ENCODE results near the gene GPR158. TPM values are rescaled to one million over a fixed set of nuclear protein-coding genes. Genes with fewer than 3 reads are reported as not detected.
A peak's percentile ranks its signal among the peaks of the same experiment; 100 is the strongest.
"Not testable (repeated sequence)": the region's sequence is repeated elsewhere in the genome, so short reads cannot be mapped to it uniquely, and the experiment has no call there.

Gene GPR158
- total and polyA plus RNA-seq, 2 donors (not counting 1 experiment from before 2014, with no cell fraction given), result 0.33 TPM; not detected in 1

DNA sequence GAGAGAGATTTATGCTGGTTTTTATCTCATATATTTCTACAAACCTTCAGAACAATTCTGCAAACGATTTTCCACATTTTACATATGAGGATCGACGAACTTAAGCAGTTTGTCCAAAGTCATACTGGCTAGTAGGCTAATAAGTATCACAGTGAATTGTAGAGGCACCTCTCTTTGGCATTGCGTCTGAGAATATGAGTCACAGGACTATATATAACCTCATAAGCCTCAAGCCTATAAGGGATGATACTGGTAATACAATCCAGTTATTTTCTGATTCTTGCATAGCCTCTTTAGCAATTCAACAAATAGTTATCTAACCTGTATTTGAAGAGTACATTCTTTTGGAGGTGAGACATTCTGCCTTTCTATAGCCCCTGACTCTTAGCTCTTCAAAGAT is 129.8 kb downstream of the GPR158 start:
- no peaks in the 10 kb centered on the region for H3K79me2 ChIP-seq (ENCODE audit: control insufficient read depth, insufficient read depth, low read length)
- no peaks in the 10 kb centered on the region for H3K9me3 ChIP-seq (ENCODE audit: control insufficient read depth, insufficient read depth, low read depth, low read length)
- no peaks in the 10 kb centered on the region for H3K27me3 ChIP-seq (ENCODE audit: control insufficient read depth, insufficient read depth, low read length)
- no peaks in the 10 kb centered on the region for H3K4me1 ChIP-seq (ENCODE audit: control insufficient read depth, extremely low read depth, insufficient read depth, low read length)
- DNase-seq (ENCODE audit: low read depth in 2 of 2), result peak in 1 of 2 donors; percentile 18
- H3K36me3 ChIP-seq (ENCODE audit: control insufficient read depth, insufficient read depth, low read length), result no peaks in the 10 kb centered on the region
- H2AFZ ChIP-seq (ENCODE audit: low read length), result no peak overlapping the region
- H3K4me3 ChIP-seq (replicated peaks in 1 of 4; ENCODE audit: control extremely low read depth in 1 of 4, insufficient read depth in 1 of 4, low read depth in 3 of 4, low read length in 4 of 4), result no peak overlapping the region
- H3K4me2 ChIP-seq (ENCODE audit: extremely low read depth, insufficient read depth, low read length), result no peak overlapping the region
- H3K27ac ChIP-seq (ENCODE audit: insufficient read depth, low read length), result no peak overlapping the region
- H4K20me1 ChIP-seq (ENCODE audit: control insufficient read depth, extremely low read depth, insufficient read depth, low read length), result no peaks in the 10 kb centered on the region
- H3K9ac ChIP-seq (ENCODE audit: insufficient read depth, low read length), result no peak overlapping the region
- no peak for TF ChIP-seq EZH2 (IDR thresholded peaks at IDR 0.05; ENCODE audit: low read length, missing control alignments)
- TF ChIP-seq, protein P1, sequence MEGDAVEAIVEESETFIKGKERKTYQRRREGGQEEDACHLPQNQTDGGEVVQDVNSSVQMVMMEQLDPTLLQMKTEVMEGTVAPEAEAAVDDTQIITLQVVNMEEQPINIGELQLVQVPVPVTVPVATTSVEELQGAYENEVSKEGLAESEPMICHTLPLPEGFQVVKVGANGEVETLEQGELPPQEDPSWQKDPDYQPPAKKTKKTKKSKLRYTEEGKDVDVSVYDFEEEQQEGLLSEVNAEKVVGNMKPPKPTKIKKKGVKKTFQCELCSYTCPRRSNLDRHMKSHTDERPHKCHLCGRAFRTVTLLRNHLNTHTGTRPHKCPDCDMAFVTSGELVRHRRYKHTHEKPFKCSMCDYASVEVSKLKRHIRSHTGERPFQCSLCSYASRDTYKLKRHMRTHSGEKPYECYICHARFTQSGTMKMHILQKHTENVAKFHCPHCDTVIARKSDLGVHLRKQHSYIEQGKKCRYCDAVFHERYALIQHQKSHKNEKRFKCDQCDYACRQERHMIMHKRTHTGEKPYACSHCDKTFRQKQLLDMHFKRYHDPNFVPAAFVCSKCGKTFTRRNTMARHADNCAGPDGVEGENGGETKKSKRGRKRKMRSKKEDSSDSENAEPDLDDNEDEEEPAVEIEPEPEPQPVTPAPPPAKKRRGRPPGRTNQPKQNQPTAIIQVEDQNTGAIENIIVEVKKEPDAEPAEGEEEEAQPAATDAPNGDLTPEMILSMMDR (conservative IDR thresholded peaks at IDR 0.05 in 1 of 2, IDR thresholded peaks at IDR 0.05 in 1 of 2; ENCODE audit: low read depth in 1 of 2, low read length in 2 of 2), result no peak

GRCh38 chr10:25306386-25306785 is 131.6 kb downstream of the GPR158 start:
- Histone ChIP-seq H3K79me2 (ENCODE audit: control insufficient read depth, insufficient read depth, low read length) (no peaks in the 10 kb centered on the region), H3K4me3 (replicated peaks in 1 of 4; ENCODE audit: control extremely low read depth in 1 of 4, insufficient read depth in 1 of 4, low read depth in 3 of 4, low read length in 4 of 4) (no peak overlapping the region)
- TF ChIP-seq, protein P1 (conservative IDR thresholded peaks at IDR 0.05 in 1 of 2, IDR thresholded peaks at IDR 0.05 in 1 of 2; ENCODE audit: low read depth in 1 of 2, low read length in 2 of 2), result no peak
- TF ChIP-seq EZH2 (IDR thresholded peaks at IDR 0.05; ENCODE audit: low read length, missing control alignments), result no peak

DNA sequence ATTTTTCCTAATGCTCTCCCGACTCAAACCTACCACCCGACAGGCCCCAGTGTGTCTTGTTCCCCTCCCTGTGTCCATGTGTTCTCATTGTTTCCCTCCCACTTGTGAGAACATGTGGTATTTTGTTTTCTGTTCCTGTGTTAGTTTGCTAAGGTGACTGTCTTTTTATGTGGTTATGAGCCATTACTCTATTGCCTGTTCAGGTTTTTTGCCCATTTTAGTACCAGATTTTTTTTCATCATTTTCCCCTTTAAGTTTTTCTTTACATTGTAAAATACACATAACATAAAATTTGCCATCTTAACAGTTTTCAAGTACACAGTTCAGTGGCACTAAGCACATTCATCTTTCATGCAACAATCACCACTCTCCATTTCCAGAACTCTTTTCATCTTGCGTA is 133.5 kb downstream of the GPR158 start:
- Histone ChIP-seq H3K36me3 (ENCODE audit: control insufficient read depth, insufficient read depth, low read length) (no peaks in the 10 kb centered on the region), H3K27ac (ENCODE audit: insufficient read depth, low read length) (no peak overlapping the region), H3K4me1 (ENCODE audit: control insufficient read depth, extremely low read depth, insufficient read depth, low read length) (no peaks in the 10 kb centered on the region), H3K4me2 (ENCODE audit: extremely low read depth, insufficient read depth, low read length) (no peak overlapping the region), H2AFZ (ENCODE audit: low read length) (no peak overlapping the region), H4K20me1 (ENCODE audit: control insufficient read depth, extremely low read depth, insufficient read depth, low read length) (no peaks in the 10 kb centered on the region), H3K9me3 (ENCODE audit: control insufficient read depth, insufficient read depth, low read depth, low read length) (no peaks in the 10 kb centered on the region), H3K27me3 (ENCODE audit: control insufficient read depth, insufficient read depth, low read length) (no peaks in the 10 kb centered on the region), H3K79me2 (ENCODE audit: control insufficient read depth, insufficient read depth, low read length) (no peaks in the 10 kb centered on the region), H3K9ac (ENCODE audit: insufficient read depth, low read length) (no peak overlapping the region), H3K4me3 (replicated peaks in 1 of 4; ENCODE audit: control extremely low read depth in 1 of 4, insufficient read depth in 1 of 4, low read depth in 3 of 4, low read length in 4 of 4) (no peak overlapping the region)
- DNase-seq (ENCODE audit: low read depth in 2 of 2), result no peak
- no peak for TF ChIP-seq EZH2 (IDR thresholded peaks at IDR 0.05; ENCODE audit: low read length, missing control alignments)
- TF ChIP-seq, protein P1 (conservative IDR thresholded peaks at IDR 0.05 in 1 of 2, IDR thresholded peaks at IDR 0.05 in 1 of 2; ENCODE audit: low read depth in 1 of 2, low read length in 2 of 2), result no peak

More at GRCh38 chr10:25306386-25306785, 131.6 kb downstream of the GPR158 start:
- Histone ChIP-seq H3K9ac (ENCODE audit: insufficient read depth, low read length) (no peak overlapping the region), H3K27ac (ENCODE audit: insufficient read depth, low read length) (no peak overlapping the region), H3K27me3 (ENCODE audit: control insufficient read depth, insufficient read depth, low read length) (no peaks in the 10 kb centered on the region), H2AFZ (ENCODE audit: low read length) (no peak overlapping the region), H3K36me3 (ENCODE audit: control insufficient read depth, insufficient read depth, low read length) (no peaks in the 10 kb centered on the region), H3K4me2 (ENCODE audit: extremely low read depth, insufficient read depth, low read length) (no peak overlapping the region), H3K9me3 (ENCODE audit: control insufficient read depth, insufficient read depth, low read depth, low read length) (no peaks in the 10 kb centered on the region), H3K4me1 (ENCODE audit: control insufficient read depth, extremely low read depth, insufficient read depth, low read length) (no peaks in the 10 kb centered on the region), H4K20me1 (ENCODE audit: control insufficient read depth, extremely low read depth, insufficient read depth, low read length) (no peaks in the 10 kb centered on the region)
- DNase-seq (ENCODE audit: low read depth in 2 of 2), result no peak

GRCh38 chr10:25317596-25318211 is 142.9 kb downstream of the GPR158 start:
- not testable (repeated sequence) for H3K27ac ChIP-seq (ENCODE audit: insufficient read depth, low read length); H2AFZ ChIP-seq (ENCODE audit: low read length); H3K4me1 ChIP-seq (ENCODE audit: control insufficient read depth, extremely low read depth, insufficient read depth, low read length); DNase-seq (ENCODE audit: low read depth in 2 of 2); H3K27me3 ChIP-seq (ENCODE audit: control insufficient read depth, insufficient read depth, low read length); H3K79me2 ChIP-seq (ENCODE audit: control insufficient read depth, insufficient read depth, low read length); H3K9ac ChIP-seq (ENCODE audit: insufficient read depth, low read length); H3K4me3 ChIP-seq (replicated peaks in 1 of 4; ENCODE audit: control extremely low read depth in 1 of 4, insufficient read depth in 1 of 4, low read depth in 3 of 4, low read length in 4 of 4); H3K4me2 ChIP-seq (ENCODE audit: extremely low read depth, insufficient read depth, low read length); H3K9me3 ChIP-seq (ENCODE audit: control insufficient read depth, insufficient read depth, low read depth, low read length); H4K20me1 ChIP-seq (ENCODE audit: control insufficient read depth, extremely low read depth, insufficient read depth, low read length); H3K36me3 ChIP-seq (ENCODE audit: control insufficient read depth, insufficient read depth, low read length)

Measured in fibroblast of lung (primary cell).